Adrenal gland (tissue), 5 donors: ENCODE measurements around the gene CELF5.

ENCODE experiments used
- POLR2A ChIP-seq, 2 donors: fragments of 450-650 bp; IDR thresholded peaks; one replicate each; pipeline ENCODE4 v1.6.1; 2017; ENCODE audit warnings: antibody characterized with exemption in 2 of 2, mild to moderate bottlenecking in 2 of 2, moderate library complexity in 1 of 2
- TF ChIP-seq, protein P1 (sequence below), 6 experiments: fragments of 450-650 bp in 4 of 6; fragments of 200-600 bp in 2 of 6; sonication (generic) in 1 of 6; IDR thresholded peaks; 1 replicate in 5 of 6; 2 replicates in 1 of 6; pipeline versions ENCODE4 v1.5.1 to v1.8.0; 2016 to 2021; ENCODE audit warnings: antibody characterized with exemption in 6 of 6, mild to moderate bottlenecking in 2 of 6, moderate library complexity in 1 of 6
- donor health status: DM: no; HTN: no; CAD: no.

DNA sequence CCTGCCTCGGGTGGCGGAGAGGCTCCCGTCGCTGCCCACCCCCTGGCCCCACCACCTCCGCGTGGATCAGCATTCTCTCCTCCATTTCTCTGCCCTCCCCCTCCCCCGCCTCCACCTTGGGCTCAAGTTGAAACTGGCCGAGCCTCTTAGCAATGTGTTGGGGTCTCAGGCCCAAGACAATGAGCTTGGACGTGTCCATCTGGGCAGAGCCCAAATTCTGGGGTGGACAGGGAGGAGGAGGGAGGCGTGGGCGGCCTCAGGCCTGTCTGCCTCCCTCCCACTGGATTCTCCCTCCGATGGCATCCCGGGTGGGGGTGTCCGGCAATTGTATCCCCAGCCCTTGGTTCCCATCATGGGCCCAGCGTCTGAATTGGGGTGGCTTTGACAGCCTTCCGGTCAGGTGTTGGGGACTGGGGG is 1.2 kb downstream of the CELF5 start:
- TF ChIP-seq POLR2A (IDR thresholded peaks at IDR 0.05), result no peak
- TF ChIP-seq, protein P1, sequence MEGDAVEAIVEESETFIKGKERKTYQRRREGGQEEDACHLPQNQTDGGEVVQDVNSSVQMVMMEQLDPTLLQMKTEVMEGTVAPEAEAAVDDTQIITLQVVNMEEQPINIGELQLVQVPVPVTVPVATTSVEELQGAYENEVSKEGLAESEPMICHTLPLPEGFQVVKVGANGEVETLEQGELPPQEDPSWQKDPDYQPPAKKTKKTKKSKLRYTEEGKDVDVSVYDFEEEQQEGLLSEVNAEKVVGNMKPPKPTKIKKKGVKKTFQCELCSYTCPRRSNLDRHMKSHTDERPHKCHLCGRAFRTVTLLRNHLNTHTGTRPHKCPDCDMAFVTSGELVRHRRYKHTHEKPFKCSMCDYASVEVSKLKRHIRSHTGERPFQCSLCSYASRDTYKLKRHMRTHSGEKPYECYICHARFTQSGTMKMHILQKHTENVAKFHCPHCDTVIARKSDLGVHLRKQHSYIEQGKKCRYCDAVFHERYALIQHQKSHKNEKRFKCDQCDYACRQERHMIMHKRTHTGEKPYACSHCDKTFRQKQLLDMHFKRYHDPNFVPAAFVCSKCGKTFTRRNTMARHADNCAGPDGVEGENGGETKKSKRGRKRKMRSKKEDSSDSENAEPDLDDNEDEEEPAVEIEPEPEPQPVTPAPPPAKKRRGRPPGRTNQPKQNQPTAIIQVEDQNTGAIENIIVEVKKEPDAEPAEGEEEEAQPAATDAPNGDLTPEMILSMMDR (IDR thresholded peaks at IDR 0.05), result no peak
